GM04503 (cell line): Measurements from ENCODE around the gene SMPD3.

Source experiments
- DNase-seq: peaks from one replicate; pipeline ENCODE4 v3.0.0-alpha.2; 2012; ENCODE audit warnings: low read depth

SMPD3 gene

DNA sequence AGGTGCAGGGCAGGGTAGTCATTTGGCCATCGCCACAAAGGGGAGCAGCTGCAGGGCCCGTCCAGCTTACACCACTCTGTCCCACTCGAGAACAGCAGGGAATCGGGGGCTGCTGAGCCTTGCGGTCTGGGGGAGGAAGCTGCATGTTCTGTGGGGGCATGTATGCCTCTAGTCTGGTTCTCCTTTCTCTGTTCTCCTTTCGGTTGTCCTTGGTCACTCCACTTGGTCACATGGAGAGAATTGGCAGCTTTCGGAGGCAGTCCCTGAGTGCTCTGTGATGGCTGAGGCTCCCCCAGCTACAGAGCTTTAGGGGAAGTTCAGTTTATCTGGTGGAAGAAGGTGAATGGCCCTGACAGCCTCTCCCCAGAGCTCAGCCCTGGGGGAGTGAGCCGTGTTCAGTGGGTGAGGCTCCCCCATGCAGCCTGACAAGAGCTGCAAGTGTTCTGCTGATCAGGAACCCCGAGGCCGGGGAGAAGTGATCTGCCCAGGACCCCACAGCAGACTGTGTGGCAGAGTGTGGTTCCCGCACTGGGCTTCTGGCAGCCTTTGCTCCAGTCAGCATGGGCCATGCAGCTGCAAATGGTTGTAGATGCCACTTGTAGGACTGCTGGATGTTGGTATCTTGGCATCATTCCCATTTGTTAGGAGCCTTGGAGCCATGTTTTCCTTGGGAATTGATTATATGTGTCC, 22.3 kb upstream of the SMPD3 start:
- no peak for DNase-seq

DNA sequence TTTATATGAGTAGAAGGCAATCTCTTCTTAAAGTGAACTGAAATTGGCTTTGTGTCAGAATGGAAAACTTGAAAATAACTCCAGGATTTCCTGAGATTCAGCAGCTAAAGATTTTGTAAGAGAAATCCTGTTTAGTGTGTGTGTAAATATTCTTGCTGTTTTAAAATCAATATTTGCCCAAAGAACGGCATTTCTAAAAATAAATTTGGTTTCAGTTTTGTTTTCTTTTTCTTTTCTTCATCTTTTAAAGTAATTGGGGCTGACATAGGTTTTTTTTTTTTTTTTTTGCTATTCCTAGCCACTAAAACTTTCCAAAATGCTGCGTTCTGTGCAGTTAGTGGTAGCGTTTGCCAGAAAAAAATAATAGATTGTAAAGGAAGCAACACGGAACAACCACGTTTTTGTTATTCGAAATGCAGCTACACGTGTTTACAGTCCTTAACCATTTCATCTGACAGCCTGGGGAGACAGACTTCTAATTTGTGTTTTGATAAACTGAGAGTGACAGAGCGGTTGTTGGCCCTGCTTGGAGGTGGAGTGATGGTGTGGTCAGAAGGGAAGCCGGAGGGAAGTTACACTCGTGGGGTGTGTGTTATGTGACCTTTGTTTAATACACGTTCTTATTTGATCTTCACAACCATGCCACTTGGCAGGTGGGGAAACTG, 21.6 kb upstream of the SMPD3 start:
- no peak for DNase-seq

DNA sequence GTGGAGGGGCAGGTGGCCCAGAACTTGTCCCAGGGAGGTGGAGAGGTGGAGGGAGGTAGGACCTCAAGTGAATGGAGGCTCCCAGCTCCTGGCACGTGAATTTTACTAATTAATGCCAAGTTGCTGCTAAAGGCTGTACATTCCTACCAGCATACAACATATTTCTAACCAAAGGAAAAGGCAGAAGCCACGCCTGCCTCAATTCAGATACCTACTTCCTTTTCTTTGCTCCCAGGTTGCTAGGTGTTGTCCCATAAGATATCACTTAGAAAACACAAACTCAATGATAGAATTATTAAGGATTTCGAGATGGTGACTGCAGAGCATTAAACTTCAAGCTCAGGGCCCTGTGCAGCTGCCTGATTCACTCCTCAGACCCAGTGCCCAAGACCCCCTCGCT, 20.5 kb upstream of the SMPD3 start:
- DNase-seq, result no peak

DNA sequence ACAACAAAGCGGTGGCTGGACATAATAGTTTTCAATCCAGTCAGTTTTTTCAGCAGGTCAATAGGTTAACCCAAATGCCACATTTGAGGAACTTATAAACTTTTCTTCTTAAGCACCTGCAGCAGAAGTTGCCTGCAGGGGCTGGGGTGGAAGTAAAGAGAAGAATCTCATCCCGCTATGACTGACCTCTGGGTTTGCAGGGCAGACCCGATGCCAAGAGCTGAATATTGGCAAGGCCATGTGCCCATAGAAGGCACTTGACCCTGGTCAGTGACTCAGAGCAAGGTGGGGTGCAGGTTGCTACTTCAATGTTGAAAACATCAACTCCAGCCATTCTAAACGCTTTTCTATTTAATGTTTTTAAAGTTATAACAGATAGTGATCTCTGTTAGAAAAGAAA, 17.9 kb upstream of the SMPD3 start:
- DNase-seq, result no peak

DNA sequence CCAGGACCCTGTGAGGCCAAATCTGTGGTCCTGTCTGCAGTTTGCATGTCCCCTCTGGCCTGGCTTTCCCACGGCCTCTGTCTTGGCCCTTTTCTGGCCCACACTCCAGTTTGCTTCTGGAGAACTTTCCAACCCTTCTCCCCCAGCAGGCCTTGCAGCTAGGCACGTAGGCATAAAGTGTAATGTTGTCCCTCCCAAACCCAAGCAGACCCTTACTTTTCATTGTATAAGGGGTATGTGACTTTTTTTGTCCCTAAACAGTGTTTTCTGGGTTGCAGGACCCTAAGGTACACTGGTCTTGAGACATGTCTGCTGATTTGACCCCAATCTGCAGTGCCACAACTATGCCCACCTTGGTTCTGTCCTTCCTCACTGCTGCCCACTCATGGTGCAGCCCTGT, 15.6 kb upstream of the SMPD3 start:
- DNase-seq, result no peak

DNA sequence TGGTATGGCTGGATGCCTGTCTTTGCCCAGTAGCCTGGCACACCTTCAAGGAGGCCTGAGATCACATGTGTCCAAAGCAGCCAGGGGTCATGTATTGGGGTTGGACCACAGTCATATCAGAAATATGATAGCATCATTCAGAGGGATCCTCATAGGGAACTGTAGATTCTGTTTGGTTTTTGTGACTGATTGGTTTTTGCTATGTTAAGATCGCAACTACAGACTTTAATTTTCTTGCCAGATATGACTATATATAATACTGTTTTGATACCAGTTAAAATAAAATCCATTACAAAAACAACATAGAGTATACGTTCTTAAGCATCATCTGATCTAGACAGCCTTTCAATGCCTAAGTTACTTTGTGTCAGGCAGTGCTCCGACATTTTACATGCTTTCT, 11.8 kb upstream of the SMPD3 start:
- no peak for DNase-seq

DNA sequence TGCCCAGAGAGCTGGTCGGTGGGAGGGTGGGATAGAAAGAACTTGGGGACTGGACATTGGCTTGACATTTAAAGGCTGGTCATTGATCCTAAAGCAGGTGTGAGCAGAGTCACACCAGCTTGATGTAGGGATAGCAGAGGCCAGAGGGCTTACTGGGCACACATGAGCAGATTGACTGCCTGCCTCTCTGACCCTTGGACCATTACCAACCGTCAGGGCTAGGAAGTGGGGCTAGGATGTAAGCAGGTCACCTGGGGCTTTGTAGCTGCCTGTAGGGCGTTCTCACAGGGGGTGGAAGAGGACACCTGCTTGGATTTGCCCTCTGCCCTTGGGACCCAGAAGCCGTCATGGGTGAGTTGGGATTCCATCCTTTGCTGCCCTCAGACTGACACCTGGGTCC, 11.1 kb upstream of the SMPD3 start:
- DNase-seq, result no peak

DNA sequence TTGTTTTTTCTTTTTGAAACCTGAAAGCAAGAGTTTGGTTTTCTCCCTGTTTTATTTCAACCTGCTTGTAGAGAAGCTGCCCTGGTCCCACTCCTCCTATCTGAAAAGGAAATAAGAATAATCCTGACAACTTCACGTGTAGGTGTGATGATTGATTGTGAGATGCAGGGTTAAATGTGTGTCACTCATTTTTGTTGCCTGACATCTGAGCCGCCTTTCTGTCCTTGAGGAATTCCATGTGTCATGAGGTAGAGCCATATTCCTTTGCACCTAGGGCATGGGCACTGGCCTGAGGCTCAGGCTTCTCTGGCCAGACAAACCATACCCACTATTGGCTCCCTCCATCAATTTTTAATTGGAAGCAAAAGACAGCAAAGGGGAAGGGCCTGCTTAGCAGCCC, 10.2 kb upstream of the SMPD3 start:
- DNase-seq, result no peak

DNA sequence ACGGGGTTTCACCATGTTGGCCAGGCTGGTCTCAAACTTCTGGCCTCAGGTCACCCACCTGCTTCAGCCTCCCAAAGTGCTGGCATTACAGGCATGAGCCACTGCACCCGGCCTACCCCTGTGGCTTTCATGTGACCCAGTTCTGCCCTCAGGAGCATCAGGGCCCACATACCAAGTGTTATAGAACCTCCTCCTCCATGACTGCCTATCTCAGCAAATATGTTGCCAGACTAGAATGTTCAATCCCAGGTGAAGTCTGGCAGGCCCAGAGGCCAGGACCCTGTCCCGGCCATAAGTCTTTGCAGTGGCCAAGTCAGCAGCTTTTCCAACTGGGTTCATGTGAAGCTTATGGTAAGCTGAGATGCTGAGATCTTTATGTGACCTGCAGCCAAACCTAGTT, 9.8 kb upstream of the SMPD3 start:
- DNase-seq, result no peak

DNA sequence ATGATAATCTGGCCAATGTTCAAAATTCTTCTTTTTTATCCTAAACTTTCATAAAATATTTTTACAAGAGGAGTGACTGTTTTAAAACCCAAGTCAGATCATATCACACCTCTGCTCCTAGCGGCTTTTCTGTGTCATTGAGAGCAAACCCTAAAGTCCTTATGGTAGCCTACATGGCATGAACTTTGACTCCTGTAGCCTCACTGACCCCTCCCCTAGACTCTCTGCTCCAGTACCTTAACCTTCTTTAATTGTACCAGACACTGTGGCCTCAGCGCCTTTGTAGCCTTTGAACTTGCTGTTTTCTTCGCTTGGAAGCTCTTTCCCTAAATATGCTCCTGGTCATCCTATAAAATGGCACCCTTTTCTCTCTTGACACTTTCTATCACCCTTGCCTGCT, 7.3 kb upstream of the SMPD3 start:
- no peak for DNase-seq

DNA sequence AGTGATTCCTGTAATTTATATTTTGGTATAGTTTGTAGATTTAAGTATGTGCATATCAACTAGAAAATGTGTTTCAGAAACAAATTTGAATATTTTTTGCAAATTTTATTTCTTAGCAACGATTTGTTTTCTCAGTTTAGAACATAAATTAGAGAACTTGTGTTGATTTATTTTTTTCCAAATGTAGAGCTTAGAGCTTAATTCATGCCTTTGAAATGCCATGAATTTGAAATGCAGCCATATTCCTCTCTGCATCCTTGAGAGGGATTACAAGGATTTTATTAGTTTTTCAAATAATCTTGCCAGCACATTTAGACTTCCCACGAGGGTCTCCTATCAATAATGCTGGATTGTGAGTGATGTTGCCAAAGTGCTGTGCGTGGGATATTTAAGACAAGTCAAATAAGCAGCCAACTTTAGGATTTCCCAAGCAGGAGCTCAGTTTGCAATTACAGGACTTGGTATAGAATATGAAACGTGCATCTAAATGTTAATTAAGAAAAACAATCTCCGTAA, 6.7 kb upstream of the SMPD3 start:
- no peak for DNase-seq

DNA sequence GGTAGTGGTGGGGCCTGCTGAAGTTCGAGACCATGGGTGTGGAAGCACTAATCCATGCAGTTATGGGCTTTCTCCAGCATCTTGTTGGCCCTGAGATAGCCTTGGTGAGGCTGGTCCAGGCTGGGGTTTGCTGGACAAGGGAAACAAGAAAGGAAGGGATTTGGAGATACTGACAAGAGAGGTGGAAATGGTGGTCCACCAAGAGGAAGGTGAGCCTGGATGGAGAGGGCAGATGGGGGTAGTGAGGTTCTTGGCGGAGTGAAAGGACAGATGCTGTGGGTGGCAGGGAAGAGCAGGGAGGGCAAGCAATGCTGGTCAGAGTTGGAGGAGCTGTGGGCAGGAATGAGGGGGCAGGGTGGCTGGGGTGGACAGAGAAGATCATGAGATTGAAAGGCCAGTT, 5.5 kb upstream of the SMPD3 start:
- DNase-seq, result no peak

DNA sequence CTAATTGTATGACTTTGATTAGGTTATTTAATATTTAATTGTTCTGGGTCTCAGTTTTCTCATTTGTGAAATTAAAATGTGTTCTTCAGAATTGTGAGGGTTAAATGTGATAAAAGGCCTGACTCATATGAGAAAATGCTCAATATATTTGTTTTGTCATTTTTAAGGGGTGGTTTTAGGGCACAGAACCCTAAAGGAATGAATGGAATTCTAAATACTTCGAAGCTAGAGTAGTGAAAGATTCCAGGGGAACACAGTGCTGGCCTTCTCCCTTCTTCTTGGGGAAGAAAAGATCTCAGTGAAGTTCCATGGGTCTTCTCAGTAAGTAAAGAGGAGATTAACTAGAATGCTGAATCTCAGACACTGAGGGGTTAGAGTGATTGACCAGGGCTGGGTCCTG, 3.9 kb upstream of the SMPD3 start:
- peak; percentile 52 for DNase-seq

DNA sequence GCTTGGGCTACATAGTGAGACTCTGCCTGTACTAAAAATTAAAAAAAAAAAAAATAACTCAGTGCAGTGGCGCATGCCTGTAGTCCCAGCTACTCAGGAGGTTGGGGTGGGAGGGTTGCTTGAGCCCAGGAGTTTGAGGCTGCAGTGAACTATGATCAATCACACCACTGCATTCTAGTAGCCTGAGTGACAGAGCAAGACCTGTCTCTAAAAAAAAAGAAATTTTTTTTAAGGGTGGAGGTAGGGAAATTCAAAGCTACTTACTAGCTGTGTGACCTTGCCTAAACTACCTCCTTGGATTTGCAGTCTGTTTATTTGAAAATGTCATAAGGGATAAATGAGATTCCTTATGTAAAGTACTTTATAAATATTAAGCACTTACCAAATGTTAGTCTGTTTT, 3.4 kb upstream of the SMPD3 start:
- no peak for DNase-seq

DNA sequence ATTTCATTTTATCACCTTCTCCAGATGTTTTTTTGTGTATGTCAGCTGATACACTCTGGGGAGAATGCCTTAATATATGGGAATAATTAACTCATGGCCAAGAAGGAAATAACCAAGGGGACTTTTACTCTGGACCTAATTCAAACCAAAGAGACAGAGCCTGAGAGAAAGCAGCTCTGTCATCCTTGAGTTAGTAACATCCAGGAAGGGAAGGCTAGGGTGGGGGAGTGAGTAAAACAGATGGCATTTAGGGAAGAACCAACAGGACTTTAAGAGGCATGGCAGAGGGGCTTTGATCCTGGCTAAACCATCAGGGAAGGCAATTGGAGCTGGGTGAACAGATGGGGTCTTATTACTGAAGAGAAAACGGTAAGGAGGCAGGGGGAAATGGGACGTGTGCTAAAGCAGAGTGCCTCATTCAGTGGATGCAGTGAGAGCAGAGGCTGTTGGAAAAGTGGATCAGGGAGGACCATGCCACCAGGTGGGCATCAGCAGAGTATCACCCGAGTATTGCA, 2.5 kb upstream of the SMPD3 start:
- DNase-seq, result no peak

DNA sequence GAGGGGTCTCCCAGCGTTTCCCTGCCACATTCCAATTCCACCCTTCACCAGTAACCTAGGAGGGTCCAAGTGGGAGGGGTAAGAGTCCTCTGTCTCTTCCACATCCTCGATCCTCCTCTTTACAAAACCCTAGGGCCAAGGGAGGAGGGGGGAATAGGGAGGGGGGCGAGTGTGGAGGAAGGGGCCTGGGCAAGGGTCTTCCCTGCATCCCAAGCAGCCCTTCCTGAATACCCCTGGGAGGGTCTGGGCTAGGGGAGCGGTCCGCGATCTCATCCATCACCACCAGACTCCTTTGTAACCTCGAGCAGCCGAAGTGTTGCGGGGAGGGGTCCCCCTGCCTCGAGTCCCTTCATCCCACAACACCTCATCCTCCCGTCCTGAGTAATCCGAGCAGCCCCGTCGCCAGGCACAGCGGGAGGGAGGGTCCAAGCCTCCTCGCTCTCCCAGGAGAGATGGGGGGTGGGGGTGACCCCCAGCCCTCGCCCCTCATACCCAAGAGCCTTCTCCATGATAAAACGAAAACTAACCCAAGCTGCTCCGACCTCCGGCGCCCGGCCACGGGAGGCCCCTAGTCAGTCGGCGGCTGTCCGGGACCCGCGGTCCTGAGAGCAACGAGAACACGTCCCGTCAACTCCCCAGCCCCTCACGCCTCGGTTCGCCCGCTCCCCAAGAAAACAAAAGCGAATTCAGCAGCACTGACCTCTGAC, 502 bp downstream of the SMPD3 start:
- DNase-seq, result no peak

DNA sequence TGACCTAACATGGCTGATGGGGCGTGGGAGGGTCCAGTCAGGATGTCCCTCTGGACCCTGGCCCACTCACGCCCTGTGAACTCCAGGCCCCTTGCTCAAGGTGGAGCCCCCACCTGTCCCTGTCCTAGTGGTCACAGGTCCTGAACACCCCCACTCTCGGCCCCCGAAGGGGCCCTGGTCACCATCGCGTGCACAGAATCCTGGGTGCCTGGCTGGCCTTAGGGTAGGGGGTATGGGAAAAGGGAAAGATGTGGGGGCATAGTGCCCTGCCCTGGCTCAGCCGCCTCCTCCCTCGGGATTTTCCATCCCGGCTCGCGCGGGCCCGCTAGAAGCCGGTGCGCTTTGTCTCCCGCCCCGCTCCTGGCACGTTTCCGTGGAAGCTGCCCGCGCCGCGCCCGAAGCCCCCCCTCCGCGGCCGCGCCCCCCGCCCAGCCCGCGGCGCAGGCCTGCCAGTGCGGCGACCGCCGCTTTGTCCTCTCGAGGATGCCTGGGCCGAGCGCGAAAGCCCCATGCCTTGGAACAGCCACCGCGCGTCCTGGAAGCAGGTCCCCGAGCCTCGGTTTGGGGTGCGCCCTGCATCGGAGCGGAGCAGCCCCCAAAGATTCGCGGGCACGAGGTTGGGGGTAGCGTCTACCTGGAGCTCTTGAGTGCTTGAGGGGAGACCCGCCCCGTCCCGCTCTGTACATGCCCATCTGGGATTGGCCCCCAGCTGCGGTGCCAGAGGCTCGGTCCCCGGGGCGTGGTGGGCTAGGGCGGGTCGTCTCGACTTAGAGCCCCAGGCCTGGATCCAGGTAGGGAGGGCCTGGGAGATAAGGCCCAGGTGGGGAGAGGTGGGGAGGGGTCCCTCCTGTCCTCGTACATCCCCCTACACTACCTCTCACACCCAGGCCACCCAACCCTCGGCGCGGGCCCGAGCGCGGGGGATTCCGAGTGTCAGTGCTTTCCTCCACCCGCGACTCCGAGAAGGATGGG, 1.3 kb downstream of the SMPD3 start:
- no peak for DNase-seq

DNA sequence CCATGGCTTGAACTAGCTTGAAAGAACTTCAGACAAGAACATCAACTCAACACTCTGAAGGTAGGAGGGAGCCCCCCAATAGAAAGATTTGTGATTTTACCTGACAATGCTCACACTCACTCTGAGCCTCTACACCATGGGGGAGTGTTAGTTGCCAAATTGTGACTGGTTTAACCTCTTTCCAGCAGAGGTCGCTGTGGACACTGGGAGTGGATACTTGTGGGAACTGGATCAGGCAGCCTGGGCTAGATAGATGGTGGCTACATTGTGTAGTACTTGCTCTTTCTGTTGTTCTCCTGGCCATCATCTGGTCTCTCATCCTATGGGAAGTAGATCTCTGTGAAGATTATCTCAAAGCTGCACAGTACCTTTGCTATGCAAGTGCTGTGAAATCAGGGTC, 2.9 kb downstream of the SMPD3 start:
- no peak for DNase-seq

DNA sequence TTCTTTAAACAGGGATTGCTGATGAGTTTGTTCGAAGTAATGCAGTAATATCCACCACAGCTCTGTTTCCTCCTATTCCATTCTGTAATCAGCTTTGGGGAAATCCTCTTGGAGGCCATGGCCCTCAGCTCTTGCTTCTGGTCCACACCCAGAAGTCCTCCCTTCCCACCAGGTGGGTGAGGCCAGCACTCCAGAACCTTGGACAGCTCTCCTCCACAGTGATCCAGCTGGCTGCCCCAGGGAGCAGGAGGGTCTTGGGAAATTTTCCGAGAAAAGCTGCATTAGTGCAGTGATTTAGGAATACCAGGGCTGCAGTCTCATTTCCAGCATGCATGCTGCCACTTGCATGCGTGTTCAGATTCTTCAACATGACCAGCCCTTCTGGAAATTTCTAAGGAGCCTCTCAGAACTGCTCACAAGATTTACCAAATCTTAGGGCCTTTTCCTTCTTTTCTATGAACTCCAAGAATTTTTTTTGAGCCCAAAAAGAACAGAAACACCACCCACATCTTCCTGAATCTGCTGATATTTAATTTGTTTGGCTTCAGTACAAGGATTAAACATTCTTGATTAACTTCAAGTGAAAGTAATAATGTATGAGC, 4.2 kb downstream of the SMPD3 start:
- DNase-seq, result no peak

DNA sequence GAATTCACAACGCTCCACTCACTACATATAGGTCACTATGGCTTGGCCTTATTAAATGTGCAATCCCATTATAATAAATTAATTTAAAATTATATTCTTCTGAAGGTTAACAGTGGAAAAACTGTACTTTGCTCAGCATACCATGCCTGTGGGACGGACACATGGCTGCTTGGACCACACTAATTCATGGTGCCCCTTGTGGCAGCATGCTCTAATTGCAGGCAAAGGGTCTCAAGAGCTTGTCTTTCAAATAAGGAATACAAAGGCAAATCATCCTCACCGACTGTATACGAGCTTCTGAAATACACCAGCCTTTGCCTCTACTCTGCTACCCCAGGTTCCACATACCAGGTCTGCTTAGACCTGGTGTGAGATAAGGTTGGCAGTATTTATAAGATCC, 11.7 kb downstream of the SMPD3 start:
- DNase-seq, result no peak

DNA sequence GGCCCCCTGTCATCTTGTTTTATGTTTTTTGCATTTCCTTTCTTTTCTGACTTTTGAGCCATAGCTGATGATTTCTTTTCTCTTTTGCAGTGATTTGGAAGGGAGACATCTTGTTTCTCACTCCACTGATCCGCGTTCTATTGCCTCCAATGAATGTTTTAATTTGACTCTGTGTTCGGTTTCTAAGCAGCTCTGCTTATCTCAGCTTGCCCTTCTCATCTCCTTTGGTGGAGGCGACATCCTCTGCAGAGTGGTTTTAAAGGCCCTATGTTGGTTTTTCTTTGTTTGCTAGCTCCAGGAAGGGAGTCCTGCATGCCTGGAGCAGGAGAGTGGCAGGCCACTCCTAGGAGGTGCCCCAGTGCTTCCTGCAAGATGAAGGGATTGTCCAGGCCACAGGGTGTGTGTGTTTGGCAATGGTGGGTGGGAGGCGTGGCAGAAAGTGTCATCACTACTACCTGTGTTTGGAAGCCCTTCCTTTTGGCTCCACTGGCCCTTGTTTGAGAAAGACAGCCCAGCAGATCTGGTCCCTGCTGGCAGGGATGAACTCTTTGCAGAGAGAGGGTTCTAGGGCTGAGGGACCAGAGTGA, 13.6 kb downstream of the SMPD3 start:
- DNase-seq, result no peak
